GM12878 (cell line): ENCODE data around the gene SLC25A42. TPM values are rescaled to one million over a fixed set of nuclear protein-coding genes. Genes with fewer than 3 reads are reported as not detected.

Source experiments
- ATAC-seq: fragments of 200-7000 bp; cut with Tn5 transposase; 3 replicates; pipeline ENCODE4 v1.9.1; 2020; ENCODE audit warnings: mild to moderate bottlenecking, moderate library complexity
- BruUV-seq: library from RNA; stranded (reverse); fragments of 400-500 nt; replicated peaks from 2 replicates; lab custom pipeline; 2021; lab: Mats Ljungman, UMichigan
- CTCF ChIA-PET: fragments of 300-600 bp; sonication (Branson Sonifier 250); formaldehyde crosslinking; extraction: SDS; loops from one replicate; lab custom pipeline; 2021; ENCODE audit warnings: inconsistent platforms; lab: Yijun Ruan, JAX
- POLR2A ChIA-PET: fragments of 350-600 bp; formaldehyde crosslinking; extraction: SDS; loops from one replicate; lab custom pipeline; 2021; ENCODE audit warnings: inconsistent platforms; lab: Charles Lee
- RAD21 ChIA-PET: fragments of 300-600 bp; sonication (Branson Sonifier 250); formaldehyde crosslinking; loops from one replicate; lab custom pipeline; 2023; ENCODE audit warnings: antibody characterized with exemption; ENCODE audit not compliant: unreplicated experiment; lab: Charles Lee
- SMC1A ChIA-PET: fragments of 300-600 bp; sonication (Branson Sonifier 250); formaldehyde crosslinking; loops from one replicate; lab custom pipeline; 2023; ENCODE audit not compliant: unreplicated experiment, uncharacterized antibody; lab: Charles Lee
- DNase-seq: peaks from one replicate; pipeline ENCODE4 v3.0.0-alpha.2; 2011; ENCODE audit warnings: low read depth, low spot score
- FAIRE-seq: peaks from 3 replicates; lab custom pipeline; 2011; peaks lifted over from hg19 to GRCh38; lab: Jason Lieb, UNC
- H2AFZ ChIP-seq: 2 replicates; pipeline ENCODE4 v1.6.0; 2011; ENCODE audit warnings: low read depth, low read length, control low read depth; ENCODE audit not compliant: control insufficient read depth
- H3K27ac ChIP-seq: 2 replicates; pipeline ENCODE4 v1.5.1; 2011; ENCODE audit warnings: control low read depth; ENCODE audit not compliant: control insufficient read depth, insufficient read depth
- H3K27me3 ChIP-seq, 2 experiments: replicated peaks in 1 of 2; 2 replicates each; pipeline versions ENCODE4 v1.6.0 to v1.6.1; 2011; ENCODE audit warnings: low read length in 1 of 2; ENCODE audit not compliant: control insufficient read depth in 2 of 2, insufficient read depth in 2 of 2
- H3K36me3 ChIP-seq, 2 experiments: 2 replicates each; pipeline ENCODE4 v1.5.1; 2011; ENCODE audit warnings: low read length in 1 of 2; ENCODE audit not compliant: control insufficient read depth in 2 of 2, insufficient read depth in 2 of 2
- H3K4me1 ChIP-seq: 2 replicates; pipeline ENCODE4 v1.6.1; 2011; ENCODE audit warnings: mild to moderate bottlenecking, low read length, moderate library complexity, mixed read lengths; ENCODE audit not compliant: control insufficient read depth, insufficient read depth
- H3K4me2 ChIP-seq: 2 replicates; pipeline ENCODE4 v1.6.0; 2011; ENCODE audit warnings: control low read depth; ENCODE audit not compliant: control insufficient read depth, insufficient read depth
- H3K4me3 ChIP-seq: fragments of 200-600 bp; sonication (generic); 2 replicates; pipeline ENCODE4 v1.5.1; 2016
- H3K79me2 ChIP-seq: 2 replicates; pipeline ENCODE4 v1.6.0; 2011; ENCODE audit warnings: low read length; ENCODE audit not compliant: control insufficient read depth, insufficient read depth
- H3K9ac ChIP-seq: 2 replicates; pipeline ENCODE4 v1.8.0; 2011; ENCODE audit warnings: low read length, control low read depth, mixed read lengths; ENCODE audit not compliant: control insufficient read depth, insufficient read depth
- H3K9me3 ChIP-seq: replicated peaks from 3 replicates; pipeline ENCODE4 v1.5.1; 2011; ENCODE audit warnings: mild to moderate bottlenecking, low read length; ENCODE audit not compliant: control insufficient read depth, insufficient read depth
- H4K20me1 ChIP-seq: 2 replicates; pipeline ENCODE4 v1.6.0; 2011; ENCODE audit not compliant: control insufficient read depth, insufficient read depth
- BACH1 ChIP-seq: fragments of 450-650 bp; IDR thresholded peaks from 2 replicates; pipeline ENCODE4 v1.6.1; 2017; ENCODE audit warnings: mild to moderate bottlenecking, borderline replicate concordance
- DPF2 ChIP-seq: fragments of 450-650 bp; IDR thresholded peaks from 2 replicates; pipeline ENCODE4 v1.6.1; 2017; ENCODE audit warnings: mild to moderate bottlenecking
- GATAD2B ChIP-seq: fragments of 450-650 bp; conservative IDR thresholded peaks from 2 replicates; pipeline ENCODE4 v1.6.1; 2017; ENCODE audit warnings: low read depth, mild to moderate bottlenecking, moderate library complexity
- JUND ChIP-seq: IDR thresholded peaks from 2 replicates; pipeline ENCODE4 v1.6.1; 2012; ENCODE audit warnings: low read depth, mild to moderate bottlenecking, low read length, improper control_type of control experiment, moderate library complexity
- LARP7 ChIP-seq: fragments of 450-650 bp; IDR thresholded peaks from 2 replicates; pipeline ENCODE4 v1.6.1; 2017; ENCODE audit warnings: mild to moderate bottlenecking
- NKRF ChIP-seq: fragments of 450-650 bp; conservative IDR thresholded peaks from 2 replicates; pipeline ENCODE4 v1.6.1; 2017; ENCODE audit warnings: mild to moderate bottlenecking, moderate library complexity
- NR2C1 ChIP-seq: fragments of 450-650 bp; IDR thresholded peaks from 2 replicates; pipeline ENCODE4 v1.6.1; 2017; ENCODE audit warnings: antibody characterized with exemption, mild to moderate bottlenecking, moderate library complexity
- SMARCA5 ChIP-seq: fragments of 450-650 bp; IDR thresholded peaks from 2 replicates; pipeline ENCODE4 v1.6.1; 2017; ENCODE audit warnings: mild to moderate bottlenecking
- TCF12 ChIP-seq: IDR thresholded peaks from 2 replicates; pipeline ENCODE4 v1.6.1; 2011; ENCODE audit warnings: low read depth, mild to moderate bottlenecking, low read length
- YY1 ChIP-seq: IDR thresholded peaks from 2 replicates; pipeline ENCODE4 v1.6.1; 2011; ENCODE audit warnings: low read depth, mild to moderate bottlenecking, low read length
- ZNF207 ChIP-seq: fragments of 450-650 bp; IDR thresholded peaks from 2 replicates; pipeline ENCODE4 v1.6.1; 2014; ENCODE audit warnings: antibody characterized with exemption, mild to moderate bottlenecking, borderline replicate concordance
- ZSCAN29 ChIP-seq: fragments of 450-650 bp; IDR thresholded peaks from 2 replicates; pipeline ENCODE4 v1.6.1; 2017; ENCODE audit warnings: mild to moderate bottlenecking, moderate library complexity
- WGBS: methylation state at CpG from one replicate; pipeline ENCODE4 v1.1.6; 2016; ENCODE audit warnings: low lambda C conversion rate; ENCODE audit not compliant: insufficient replicate concordance, insufficient coverage; ENCODE audit errors: missing lambda C conversion rate; 5-methylcytosine and 5-hydroxymethylcytosine counted together
- in situ Hi-C: fragments of 300-500 bp; cut with MboI; formaldehyde crosslinking; loops from 9 replicates; pipeline ENCODE4 v1.14.3; 2018; ENCODE audit warnings: mixed read lengths
- intact Hi-C: fragments of 100-400 bp; cut with micrococcal nuclease; formaldehyde crosslinking; loops from one replicate; pipeline ENCODE4 v1.14.2; 2022; ENCODE audit not compliant: unreplicated experiment
- polyA plus RNA-seq, 11 experiments: library from polyadenylated mRNA; depleted of rRNA in 4 of 11; unstranded in 6 of 11; stranded (reverse) in 5 of 11; fragments of >200 nt; fragmentation: Nextera tagmentation in 4 of 11; fragmentation: Illumina TruSeq in 1 of 11; extraction: Ambion mirVana in 4 of 11; extraction: Trizol in 1 of 11; gene quantifications; 1 replicate in 1 of 11; 2 replicates in 10 of 11; pipeline versions ENCODE4 v1.2.1 to v1.2.3, GENCODE V29; 2011 to 2016; ENCODE audit warnings: inconsistent platforms in 2 of 11, missing spikeins in 2 of 11, low read depth in 1 of 11
- total RNA-seq, 4 experiments: library from RNA; depleted of rRNA in 3 of 4; stranded (reverse); fragments of >200 nt in 3 of 4; fragmentation: Illumina TruSeq in 1 of 4; extraction: Trizol in 1 of 4; gene quantifications; 2 replicates each; pipeline versions ENCODE4 v1.2.1 to v1.2.3, GENCODE V29; 2013 to 2021
- TF ChIP-seq, protein P1 (sequence below): fragments of 450-650 bp; IDR thresholded peaks from 2 replicates; pipeline ENCODE4 v1.6.1; 2017; ENCODE audit warnings: antibody characterized with exemption, mild to moderate bottlenecking, moderate library complexity

The SLC25A42 gene
- total and polyA plus RNA-seq, 10 of the 15 experiments (the other 5 are each of a cell fraction or from before 2014, with no cell fraction given), result 0.24 to 19.2 (median 9.6) TPM

DNA sequence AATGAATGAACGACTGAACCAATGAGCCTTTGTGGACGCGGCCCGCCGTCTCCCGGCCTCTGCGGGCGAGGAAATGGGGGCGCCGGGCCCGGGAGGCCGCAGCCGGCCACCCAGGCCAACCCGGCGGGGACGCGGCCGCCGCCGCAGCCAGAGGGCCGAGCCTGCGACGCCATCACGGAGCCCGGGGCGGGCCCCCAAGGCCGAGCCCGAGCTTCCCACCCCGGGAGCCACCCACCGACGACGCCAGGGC is 30.7 kb upstream of the SLC25A42 start:
- peak overlapping the region; percentile 93 for H3K9ac ChIP-seq
- 0% methylated on average over 21 of the region's 32 CpGs for WGBS
- DNase-seq (no peak), ATAC-seq (no peak), FAIRE-seq (no peak)
- H3K36me3 ChIP-seq, result peaks cover 0 to 13% of the 10 kb centered on the region in 2 experiments
- in situ Hi-C loops, result no loop called here
- CTCF ChIA-PET, result no interaction called here
- RAD21 ChIA-PET, result no interaction called here
- peaks cover 5% of the 10 kb centered on the region for H3K4me1 ChIP-seq
- H2AFZ ChIP-seq, result peak overlapping the region; percentile 89
- intact Hi-C loops, result no loop called here
- POLR2A ChIA-PET, result no interaction called here
- peaks cover 42% of the 10 kb centered on the region for H3K79me2 ChIP-seq
- no peaks in the 10 kb centered on the region for H3K27me3 ChIP-seq
- peaks cover 2% of the 10 kb centered on the region; the same call in 1 of the 3 replicates for H3K9me3 ChIP-seq
- H4K20me1 ChIP-seq, result no peaks in the 10 kb centered on the region
- peak; percentile 89 for TF ChIP-seq LARP7
- peak; percentile 83 for TF ChIP-seq NKRF
- peak; percentile 77 for TF ChIP-seq YY1
- TF ChIP-seq SMARCA5, result peak; percentile 76; the same call in 1 of the 2 replicates
- TF ChIP-seq JUND, result no peak
- peak; percentile 16; the same call in 1 of the 2 replicates for TF ChIP-seq NR2C1
- no peak for TF ChIP-seq TCF12
- TF ChIP-seq DPF2, result peak; percentile 65
- no peak for TF ChIP-seq ZNF207
- peak; percentile 83 for TF ChIP-seq GATAD2B
- TF ChIP-seq, protein P1, sequence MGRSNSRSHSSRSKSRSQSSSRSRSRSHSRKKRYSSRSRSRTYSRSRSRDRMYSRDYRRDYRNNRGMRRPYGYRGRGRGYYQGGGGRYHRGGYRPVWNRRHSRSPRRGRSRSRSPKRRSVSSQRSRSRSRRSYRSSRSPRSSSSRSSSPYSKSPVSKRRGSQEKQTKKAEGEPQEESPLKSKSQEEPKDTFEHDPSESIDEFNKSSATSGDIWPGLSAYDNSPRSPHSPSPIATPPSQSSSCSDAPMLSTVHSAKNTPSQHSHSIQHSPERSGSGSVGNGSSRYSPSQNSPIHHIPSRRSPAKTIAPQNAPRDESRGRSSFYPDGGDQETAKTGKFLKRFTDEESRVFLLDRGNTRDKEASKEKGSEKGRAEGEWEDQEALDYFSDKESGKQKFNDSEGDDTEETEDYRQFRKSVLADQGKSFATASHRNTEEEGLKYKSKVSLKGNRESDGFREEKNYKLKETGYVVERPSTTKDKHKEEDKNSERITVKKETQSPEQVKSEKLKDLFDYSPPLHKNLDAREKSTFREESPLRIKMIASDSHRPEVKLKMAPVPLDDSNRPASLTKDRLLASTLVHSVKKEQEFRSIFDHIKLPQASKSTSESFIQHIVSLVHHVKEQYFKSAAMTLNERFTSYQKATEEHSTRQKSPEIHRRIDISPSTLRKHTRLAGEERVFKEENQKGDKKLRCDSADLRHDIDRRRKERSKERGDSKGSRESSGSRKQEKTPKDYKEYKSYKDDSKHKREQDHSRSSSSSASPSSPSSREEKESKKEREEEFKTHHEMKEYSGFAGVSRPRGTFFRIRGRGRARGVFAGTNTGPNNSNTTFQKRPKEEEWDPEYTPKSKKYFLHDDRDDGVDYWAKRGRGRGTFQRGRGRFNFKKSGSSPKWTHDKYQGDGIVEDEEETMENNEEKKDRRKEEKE, result 0 out of 2 replicates have a peak, but pooled peaks have one; percentile 54
- 0 out of 2 replicates have a peak, but pooled peaks have one; percentile 35 for TF ChIP-seq ZSCAN29
- peak; percentile 48; the same call in 1 of the 2 replicates for TF ChIP-seq BACH1
- BruUV-seq, result no TSS peak
- SMC1A ChIA-PET, result no interaction called here
- peak overlapping the region; percentile 94 for H3K27ac ChIP-seq
- H3K4me3 ChIP-seq, result peak overlapping the region; percentile 99
- H3K4me2 ChIP-seq, result peak overlapping the region; percentile 85; the same call in 1 of the 2 replicates
